Breast epithelium (tissue), 3 donors: ENCODE measurements around the gene USP19.

Source experiments
- POLR2A ChIP-seq: fragments of 450-650 bp; IDR thresholded peaks from one replicate; pipeline ENCODE4 v1.6.1; 2016; ENCODE audit warnings: antibody characterized with exemption, mild to moderate bottlenecking, moderate library complexity
- POLR2AphosphoS5 ChIP-seq, 3 donors: sonication (generic); formaldehyde crosslinking; IDR thresholded peaks; one replicate each; pipeline ENCODE4 v1.6.1; 2017; ENCODE audit warnings: antibody characterized with exemption in 3 of 3
- TF ChIP-seq, protein P1 (sequence below), 3 donors: fragments of 450-650 bp; IDR thresholded peaks; one replicate each; pipeline ENCODE4 v1.5.1; 2016 to 2017; ENCODE audit warnings: antibody characterized with exemption in 3 of 3, mild to moderate bottlenecking in 3 of 3, moderate library complexity in 3 of 3

DNA sequence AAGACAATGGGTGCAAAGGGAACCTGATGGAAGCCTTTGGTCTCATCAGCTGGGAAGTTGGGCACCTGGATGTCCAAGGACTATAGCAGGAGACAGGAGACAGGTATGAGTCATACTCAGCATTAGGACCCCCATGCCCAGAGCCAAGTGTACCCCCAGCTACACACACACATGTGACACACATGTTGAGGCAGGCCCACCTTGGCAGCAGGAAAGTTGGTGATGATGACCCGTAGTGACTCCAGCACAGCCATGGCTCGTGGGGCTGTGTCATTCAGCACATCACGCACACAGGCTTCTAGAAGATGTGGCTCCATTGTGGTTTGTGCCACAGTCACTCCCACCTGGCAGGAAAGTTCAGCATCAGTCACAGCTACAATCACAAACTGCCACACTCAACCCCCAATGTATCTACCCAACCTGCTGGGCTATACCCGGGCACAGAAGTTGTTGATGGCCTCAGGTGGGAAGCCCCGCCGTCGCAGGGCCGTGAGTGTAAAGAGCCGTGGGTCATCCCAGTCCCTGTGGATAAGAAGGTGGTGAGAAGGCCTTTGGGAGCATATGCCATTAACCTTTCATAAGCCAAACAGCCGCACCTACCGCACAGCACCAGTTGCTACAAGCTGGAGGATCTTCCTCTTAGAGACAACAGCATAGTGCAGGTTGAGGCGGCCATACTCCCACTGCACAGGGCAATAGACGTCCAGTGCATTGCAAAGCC, 21.6 kb downstream of the USP19 start:
- TF ChIP-seq, protein P1, sequence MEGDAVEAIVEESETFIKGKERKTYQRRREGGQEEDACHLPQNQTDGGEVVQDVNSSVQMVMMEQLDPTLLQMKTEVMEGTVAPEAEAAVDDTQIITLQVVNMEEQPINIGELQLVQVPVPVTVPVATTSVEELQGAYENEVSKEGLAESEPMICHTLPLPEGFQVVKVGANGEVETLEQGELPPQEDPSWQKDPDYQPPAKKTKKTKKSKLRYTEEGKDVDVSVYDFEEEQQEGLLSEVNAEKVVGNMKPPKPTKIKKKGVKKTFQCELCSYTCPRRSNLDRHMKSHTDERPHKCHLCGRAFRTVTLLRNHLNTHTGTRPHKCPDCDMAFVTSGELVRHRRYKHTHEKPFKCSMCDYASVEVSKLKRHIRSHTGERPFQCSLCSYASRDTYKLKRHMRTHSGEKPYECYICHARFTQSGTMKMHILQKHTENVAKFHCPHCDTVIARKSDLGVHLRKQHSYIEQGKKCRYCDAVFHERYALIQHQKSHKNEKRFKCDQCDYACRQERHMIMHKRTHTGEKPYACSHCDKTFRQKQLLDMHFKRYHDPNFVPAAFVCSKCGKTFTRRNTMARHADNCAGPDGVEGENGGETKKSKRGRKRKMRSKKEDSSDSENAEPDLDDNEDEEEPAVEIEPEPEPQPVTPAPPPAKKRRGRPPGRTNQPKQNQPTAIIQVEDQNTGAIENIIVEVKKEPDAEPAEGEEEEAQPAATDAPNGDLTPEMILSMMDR (IDR thresholded peaks at IDR 0.05), result no peak
- TF ChIP-seq POLR2A, result no peak
- TF ChIP-seq POLR2AphosphoS5 (IDR thresholded peaks at IDR 0.05), result no peak
